OCI-LY3 (cell line): ENCODE data around the gene SH3GL3.

Source experiments
- EZH2phosphoT487 ChIP-seq: fragments of 200-600 bp; shearing (Covaris generic); IDR thresholded peaks from 2 replicates; pipeline ENCODE4 v1.6.1; 2018; ENCODE audit warnings: antibody characterized with exemption, mixed run types, low read depth
- TF ChIP-seq, protein P1 (sequence below): fragments of 200-600, 300-600 bp; sonication (generic); IDR thresholded peaks from 2 replicates; pipeline ENCODE4 v1.5.1; 2014; ENCODE audit warnings: antibody characterized with exemption, low read length, low read depth

DNA sequence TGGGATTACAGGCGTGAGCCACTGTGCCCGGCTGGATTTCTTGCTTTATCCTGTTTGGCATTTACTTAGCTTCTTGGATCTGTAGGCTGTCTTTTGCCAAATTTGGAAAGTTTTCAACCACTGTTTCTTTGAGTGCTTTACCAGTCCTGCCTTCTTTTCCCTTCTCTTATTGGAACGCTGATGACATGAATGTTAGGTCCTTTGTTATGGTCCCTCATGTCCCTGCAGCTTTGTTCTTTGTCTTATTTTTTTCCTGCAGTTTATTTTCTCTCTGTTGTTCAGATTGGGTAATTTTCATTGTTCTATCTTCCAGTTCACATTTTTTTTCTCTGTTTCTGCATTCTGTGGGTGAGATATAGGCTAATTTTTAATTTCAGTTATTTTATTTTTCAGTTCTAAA is 25.0 kb downstream of the SH3GL3 start:
- TF ChIP-seq, protein P1, sequence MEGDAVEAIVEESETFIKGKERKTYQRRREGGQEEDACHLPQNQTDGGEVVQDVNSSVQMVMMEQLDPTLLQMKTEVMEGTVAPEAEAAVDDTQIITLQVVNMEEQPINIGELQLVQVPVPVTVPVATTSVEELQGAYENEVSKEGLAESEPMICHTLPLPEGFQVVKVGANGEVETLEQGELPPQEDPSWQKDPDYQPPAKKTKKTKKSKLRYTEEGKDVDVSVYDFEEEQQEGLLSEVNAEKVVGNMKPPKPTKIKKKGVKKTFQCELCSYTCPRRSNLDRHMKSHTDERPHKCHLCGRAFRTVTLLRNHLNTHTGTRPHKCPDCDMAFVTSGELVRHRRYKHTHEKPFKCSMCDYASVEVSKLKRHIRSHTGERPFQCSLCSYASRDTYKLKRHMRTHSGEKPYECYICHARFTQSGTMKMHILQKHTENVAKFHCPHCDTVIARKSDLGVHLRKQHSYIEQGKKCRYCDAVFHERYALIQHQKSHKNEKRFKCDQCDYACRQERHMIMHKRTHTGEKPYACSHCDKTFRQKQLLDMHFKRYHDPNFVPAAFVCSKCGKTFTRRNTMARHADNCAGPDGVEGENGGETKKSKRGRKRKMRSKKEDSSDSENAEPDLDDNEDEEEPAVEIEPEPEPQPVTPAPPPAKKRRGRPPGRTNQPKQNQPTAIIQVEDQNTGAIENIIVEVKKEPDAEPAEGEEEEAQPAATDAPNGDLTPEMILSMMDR, result no peak
- no peak for TF ChIP-seq EZH2phosphoT487
